Heart left ventricle (tissue), 16 donors: ENCODE data around the gene ANAPC2. TPM values are rescaled to one million over a fixed set of nuclear protein-coding genes. Genes with fewer than 3 reads are reported as not detected.

Experiments used
- ATAC-seq, 4 donors: fragments of 200-7000 bp; cut with Tn5 transposase; one replicate each; pipeline ENCODE4 v1.9.1; 2020 to 2022; ENCODE audit warnings: moderate library complexity in 4 of 4, mild to moderate bottlenecking in 3 of 4, moderate number of reproducible peaks in 1 of 4
- DNase-seq, 5 donors: peaks; one replicate each; pipeline ENCODE4 v3.0.0-alpha.2; 2020
- H3K27ac ChIP-seq, 12 donors: fragments of 200-600 bp; sonication (generic) in 4 of 12; one replicate each; pipeline versions ENCODE4 v1.5.0 to v1.8.0; 2016 to 2022; ENCODE audit warnings: mild to moderate bottlenecking in 2 of 12
- H3K27me3 ChIP-seq, 9 donors: fragments of 200-600 bp; sonication (generic) in 2 of 9; one replicate each; pipeline versions ENCODE4 v1.5.1 to v1.8.0; 2016 to 2022; ENCODE audit warnings: mild to moderate bottlenecking in 3 of 9
- H3K36me3 ChIP-seq, 9 donors: fragments of 200-600 bp; sonication (generic) in 2 of 9; one replicate each; pipeline versions ENCODE4 v1.5.0 to v1.8.0; 2018 to 2022; ENCODE audit warnings: mild to moderate bottlenecking in 2 of 9
- H3K4me1 ChIP-seq, 12 donors: fragments of 200-600 bp; sonication (generic) in 4 of 12; one replicate each; pipeline versions ENCODE4 v1.5.0 to v1.8.0; 2016 to 2022; ENCODE audit warnings: mild to moderate bottlenecking in 3 of 12
- H3K4me3 ChIP-seq, 12 donors: fragments of 200-600 bp; sonication (generic) in 4 of 12; one replicate each; pipeline versions ENCODE4 v1.5.0 to v1.8.0; 2017 to 2022; ENCODE audit warnings: mild to moderate bottlenecking in 9 of 12, moderate library complexity in 4 of 12
- H3K9me3 ChIP-seq, 12 donors: fragments of 200-600 bp; sonication (generic) in 4 of 12; one replicate each; pipeline versions ENCODE4 v1.5.0 to v1.8.0; 2016 to 2022; ENCODE audit warnings: mild to moderate bottlenecking in 1 of 12
- POLR2A ChIP-seq, 2 donors: fragments of 450-650 bp; IDR thresholded peaks; one replicate each; pipeline ENCODE4 v1.6.1; 2017; ENCODE audit warnings: antibody characterized with exemption in 2 of 2, mild to moderate bottlenecking in 2 of 2, moderate library complexity in 2 of 2
- WGBS, 4 donors: extraction: QIAGEN DNeasy Blood & Tissue Kit in 2 of 4; methylation state at CpG; one replicate each; pipeline versions ENCODE4 v1.1.5 to v1.1.7; 2013 to 2018; 5-methylcytosine and 5-hydroxymethylcytosine counted together
- intact Hi-C, 10 donors: fragments of 100-400 bp; cut with DNase I; formaldehyde crosslinking; loops; one replicate each; pipeline versions ENCODE4 v1.11.1 to v1.14.2; 2022
- polyA plus RNA-seq, 2 donors: library from polyadenylated mRNA; stranded (reverse); fragments of 200-250 nt; gene quantifications; one replicate each; pipeline ENCODE4 v1.2.3, GENCODE V29; 2013
- total RNA-seq, 9 donors: library from RNA; depleted of rRNA in 2 of 9; stranded (reverse); fragments of >200 nt in 2 of 9; fragmentation: NEBNext Ultra II Directional in 3 of 9; extraction: Animal tissue kit (Norgen Biotek cat#: 25700) in 3 of 9; gene quantifications; one replicate each; pipeline versions ENCODE4 v1.1.0 to v1.2.4, GENCODE V29; 2016 to 2023
- TF ChIP-seq, protein P1 (sequence below), 12 donors: fragments of 200-600 bp; sonication (generic) in 4 of 12; IDR thresholded peaks; one replicate each; pipeline versions ENCODE4 v1.5.0 to v1.8.0; 2018 to 2022; ENCODE audit warnings: antibody characterized with exemption in 12 of 12, mild to moderate bottlenecking in 5 of 12
- donor health status: ischemic (EF 13 %, LVEDD 7.1; RV severe dilation, severe dysfunction).
- donor health status: healthy with polysubstance abuse.
- donor health status: DM: no; HTN: yes; CAD: no.
- donor health status: DM: no; HTN: no; CAD: no.
- donor health status: ischemic (EF 25% LVEDD 6.9; RV normal size, moderate dysfunction).
- donor health status: ischemic (EF 25% LVEDD 5.7; RV mildly dilated, moderate dysfunction).
- donor health status: healthy.
- donor health status: DM: yes; HTN: yes; CAD: no.
- donor health status: ischemic (EF 35%, LVEDD 5.7; RV mildly dilated, moderate dysfunction).
- donor health status: nonischemic (EF 11% LVEDD 7.7; RV severe dilation, severe dysfunction).
- donor health status: DM: yes; HTN: yes; CAD: no.
- donor health status: PGD.
- donor health status: ischemic (EF 29% LVEDD 5.4; RV normal size, mild dysfunction).
- donor health status: nonischemic (EF 23%, LVEDD 6.1; RV moderate dilation, normal function).

ANAPC2 gene
- total and polyA plus RNA-seq, 11 donors, result 14.3 to 35.9 (median 28.9) TPM

DNA sequence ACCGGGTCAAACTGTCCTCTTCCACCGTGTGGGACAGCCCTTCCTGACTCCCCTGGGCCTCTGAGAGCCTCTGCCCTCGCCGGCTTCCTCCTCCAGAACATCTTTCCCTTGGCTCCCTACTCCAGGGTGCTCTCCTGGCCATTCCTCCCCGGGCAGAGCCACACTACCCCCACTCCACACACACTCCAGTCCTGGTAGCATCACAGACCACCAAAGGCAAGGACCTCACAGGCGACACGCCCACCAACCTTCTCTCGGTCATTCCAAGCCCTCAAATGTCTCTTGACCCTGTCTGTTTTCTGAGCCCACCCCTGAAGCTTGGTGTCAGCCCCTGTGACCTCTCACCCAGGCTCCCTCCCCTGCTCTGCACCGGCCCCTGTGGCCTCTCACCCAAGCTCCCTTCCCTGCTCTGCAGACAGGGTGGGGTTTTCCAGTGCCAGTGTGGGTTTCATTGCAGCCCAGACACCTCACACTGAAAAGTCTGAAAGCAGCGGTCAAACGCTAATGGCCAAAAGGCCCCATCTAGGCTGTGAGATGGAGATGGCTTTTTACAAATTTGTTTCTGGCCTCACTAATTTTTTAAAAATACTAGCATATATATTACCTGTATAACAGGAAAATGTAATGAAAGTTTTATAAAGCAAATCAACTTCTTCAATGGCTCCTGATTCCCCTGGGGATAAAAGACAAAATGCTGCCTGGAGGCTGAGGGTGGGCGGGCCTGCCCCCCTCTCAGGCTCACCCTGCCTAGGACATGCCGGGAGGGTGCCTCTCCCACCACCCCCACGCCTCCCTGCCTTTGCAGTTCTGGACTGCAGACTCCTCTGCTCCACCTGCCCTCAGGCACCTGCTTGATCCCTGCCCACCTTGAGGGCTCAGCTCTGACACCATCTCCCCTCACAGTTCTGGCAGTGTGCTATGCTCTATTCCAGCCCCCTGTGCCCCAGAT, 29.0 kb downstream of the ANAPC2 start:
- no peak for TF ChIP-seq POLR2A (IDR thresholded peaks at IDR 0.05)
- TF ChIP-seq, protein P1, sequence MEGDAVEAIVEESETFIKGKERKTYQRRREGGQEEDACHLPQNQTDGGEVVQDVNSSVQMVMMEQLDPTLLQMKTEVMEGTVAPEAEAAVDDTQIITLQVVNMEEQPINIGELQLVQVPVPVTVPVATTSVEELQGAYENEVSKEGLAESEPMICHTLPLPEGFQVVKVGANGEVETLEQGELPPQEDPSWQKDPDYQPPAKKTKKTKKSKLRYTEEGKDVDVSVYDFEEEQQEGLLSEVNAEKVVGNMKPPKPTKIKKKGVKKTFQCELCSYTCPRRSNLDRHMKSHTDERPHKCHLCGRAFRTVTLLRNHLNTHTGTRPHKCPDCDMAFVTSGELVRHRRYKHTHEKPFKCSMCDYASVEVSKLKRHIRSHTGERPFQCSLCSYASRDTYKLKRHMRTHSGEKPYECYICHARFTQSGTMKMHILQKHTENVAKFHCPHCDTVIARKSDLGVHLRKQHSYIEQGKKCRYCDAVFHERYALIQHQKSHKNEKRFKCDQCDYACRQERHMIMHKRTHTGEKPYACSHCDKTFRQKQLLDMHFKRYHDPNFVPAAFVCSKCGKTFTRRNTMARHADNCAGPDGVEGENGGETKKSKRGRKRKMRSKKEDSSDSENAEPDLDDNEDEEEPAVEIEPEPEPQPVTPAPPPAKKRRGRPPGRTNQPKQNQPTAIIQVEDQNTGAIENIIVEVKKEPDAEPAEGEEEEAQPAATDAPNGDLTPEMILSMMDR (IDR thresholded peaks at IDR 0.05), result no peak
- intact Hi-C loops, result no loop called here
- H3K36me3 ChIP-seq, result no peaks in the 10 kb centered on the region
- H3K4me3 ChIP-seq, result no peak overlapping the region
- peaks cover 51 to 99% (median 87%) of the 10 kb centered on the region in 9 donors for H3K27me3 ChIP-seq
- H3K4me1 ChIP-seq, result peaks cover 0 to 31% (median 13%) of the 10 kb centered on the region in 12 donors
- WGBS, 4 donors, result 32 to 41% (median 40%) methylated on average over 14 of the region's 14 CpGs
- H3K9me3 ChIP-seq, result no peaks in the 10 kb centered on the region
- DNase-seq, result no peak
- no peak for ATAC-seq
- H3K27ac ChIP-seq, result no peak overlapping the region

DNA sequence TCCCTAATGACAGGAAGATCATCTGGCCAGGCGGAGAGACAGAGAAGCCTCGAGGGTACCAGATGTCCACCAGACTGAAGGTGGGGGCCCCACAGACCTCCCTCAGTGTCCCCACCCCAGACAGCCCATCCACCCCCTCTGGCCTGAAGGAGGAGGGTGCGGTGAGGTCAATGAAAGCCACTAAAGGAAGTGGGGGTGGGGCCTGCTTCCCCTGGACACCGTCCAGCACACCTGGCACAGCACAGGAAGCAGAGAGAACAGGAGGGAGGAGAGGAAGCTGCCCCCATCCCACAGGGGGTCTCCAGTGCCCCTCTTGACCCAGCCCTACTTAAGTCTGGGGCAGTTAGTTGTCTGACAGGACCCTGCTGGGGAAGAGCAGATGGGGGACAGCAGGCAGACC, 29.7 kb downstream of the ANAPC2 start:
- ATAC-seq (no peak), DNase-seq (no peak)
- intact Hi-C loops, result no loop called here
- Histone ChIP-seq H3K9me3 (no peaks in the 10 kb centered on the region), H3K4me1 (peaks cover 0 to 31% (median 13%) of the 10 kb centered on the region in 12 donors), H3K36me3 (no peaks in the 10 kb centered on the region), H3K27me3 (peaks cover 44 to 92% (median 80%) of the 10 kb centered on the region in 9 donors), H3K27ac (no peak overlapping the region), H3K4me3 (no peak overlapping the region)
- no peak for TF ChIP-seq POLR2A (IDR thresholded peaks at IDR 0.05)
- TF ChIP-seq, protein P1 (IDR thresholded peaks at IDR 0.05), result no peak
- WGBS, 4 donors, result 25 to 40% (median 32%) methylated on average over 4 of the region's 4 CpGs

DNA sequence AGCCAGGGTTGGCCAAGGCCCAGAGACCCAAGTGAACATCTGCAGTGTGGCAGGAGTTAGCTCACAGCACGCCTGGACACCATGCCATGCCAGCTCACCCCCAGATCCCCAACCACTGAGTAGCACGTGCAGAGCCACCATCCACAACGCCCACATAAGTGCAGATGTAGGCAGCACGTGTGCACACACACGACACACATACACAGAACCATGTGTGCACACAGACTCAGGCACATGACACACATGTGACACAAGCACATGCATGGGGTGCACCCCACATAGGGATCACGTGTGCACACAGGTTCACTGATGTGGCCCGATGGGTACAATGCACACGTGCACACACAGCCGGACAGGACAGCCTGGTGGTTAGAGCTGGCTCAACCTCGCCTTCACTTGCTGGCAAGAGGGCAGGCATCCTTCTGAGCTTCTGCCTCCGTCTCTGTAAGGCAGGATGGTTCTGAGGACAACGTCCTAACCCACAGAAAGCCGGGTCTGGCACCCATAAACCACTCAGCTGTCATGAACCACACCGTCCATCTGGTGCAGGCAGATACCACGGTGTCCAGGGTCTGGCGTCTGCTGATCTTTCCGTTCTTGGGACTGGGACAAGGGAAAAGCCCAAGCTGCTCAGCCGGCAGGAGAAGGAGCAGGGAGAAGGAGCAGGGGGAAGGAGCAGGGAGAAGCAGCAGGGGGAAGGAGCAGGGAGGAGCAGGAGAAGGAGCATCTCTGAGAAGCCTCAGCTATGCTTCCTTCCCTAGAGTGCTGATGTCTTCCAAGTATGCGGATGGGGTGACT, 30.5 kb downstream of the ANAPC2 start:
- 60 to 68% (median 66%) methylated on average over 15 to 19 of the region's 19 CpGs for WGBS, 4 donors
- DNase-seq (no peak), ATAC-seq (no peak)
- Histone ChIP-seq H3K9me3 (no peaks in the 10 kb centered on the region), H3K27me3 (peaks cover 36 to 84% (median 74%) of the 10 kb centered on the region in 9 donors), H3K27ac (no peak overlapping the region), H3K36me3 (no peaks in the 10 kb centered on the region), H3K4me1 (peaks cover 0 to 23% (median 7%) of the 10 kb centered on the region in 12 donors), H3K4me3 (no peak overlapping the region)
- intact Hi-C loops, result no loop called here
- TF ChIP-seq, protein P1 (IDR thresholded peaks at IDR 0.05), result no peak
- TF ChIP-seq POLR2A (IDR thresholded peaks at IDR 0.05), result no peak
